NCI-H1436 treated with DMSO at 0.1 percent for 48 hours (cell line): Measurements from ENCODE around the gene CADM4.

Source experiments
- DNase-seq: peaks from one replicate; lab custom pipeline; 2025; lab: John Stamatoyannopoulos, UW

Gene CADM4

GRCh38 chr19:43634068-43634467, 5.6 kb downstream of the CADM4 start:
- DNase-seq = no peak

DNA sequence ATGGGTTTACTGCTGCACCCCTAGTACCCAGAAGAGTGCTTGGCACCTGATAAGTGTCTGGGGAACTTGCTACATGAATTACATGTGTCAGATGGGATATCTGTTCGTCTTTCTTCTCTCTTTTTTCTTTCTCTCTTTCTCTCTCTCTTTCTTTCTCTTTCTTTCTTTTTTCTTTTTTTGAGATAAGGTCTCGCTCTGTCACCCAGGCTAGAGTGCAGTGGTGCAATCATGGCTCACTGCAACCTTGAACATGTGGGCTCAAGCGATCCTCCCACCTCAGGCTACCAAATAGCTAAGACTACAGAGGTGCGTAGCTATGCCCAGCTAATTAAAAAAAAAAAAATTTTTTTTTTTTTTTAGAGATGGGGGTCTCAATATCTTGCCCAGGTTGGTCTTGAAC, 6.1 kb downstream of the CADM4 start:
- DNase-seq = no peak

GRCh38 chr19:43631491-43631890, 8.2 kb downstream of the CADM4 start:
- DNase-seq = no peak

DNA sequence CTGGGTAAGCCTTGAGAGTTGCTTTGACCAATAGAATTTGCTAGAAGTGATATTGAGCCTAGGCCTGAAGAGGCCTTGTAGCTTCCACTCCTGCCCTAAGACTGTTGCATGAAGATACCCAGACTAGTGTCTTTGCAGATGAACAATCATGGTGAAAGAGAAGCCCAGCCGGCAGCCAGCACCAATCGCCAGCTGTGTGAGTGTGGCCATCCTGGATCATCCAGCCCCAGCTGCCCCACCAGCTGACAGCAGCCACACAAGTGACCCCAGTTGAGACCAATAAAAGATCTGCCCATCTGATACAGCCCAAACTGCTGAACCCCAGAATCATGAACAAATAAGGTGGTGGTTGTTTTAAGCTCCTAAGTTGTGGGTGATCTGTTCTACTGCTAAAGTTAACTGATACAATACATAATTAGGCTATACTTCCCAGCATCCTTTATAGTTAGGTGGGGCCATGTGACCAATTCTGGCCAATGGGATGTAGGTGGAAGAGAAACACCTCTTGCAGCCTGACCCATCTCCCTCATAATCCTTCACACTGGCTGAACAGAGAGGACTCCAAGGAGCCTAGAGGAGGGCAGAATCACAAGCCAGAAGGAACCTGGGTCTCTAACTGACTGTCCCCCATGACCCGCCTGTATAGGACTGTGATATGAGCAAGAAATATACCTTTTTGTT, 10.9 kb downstream of the CADM4 start:
- DNase-seq = no peak

- no peak for DNase-seq
Measured at GRCh38 chr19:43626838-43627237, 12.8 kb downstream of the CADM4 start.

DNA sequence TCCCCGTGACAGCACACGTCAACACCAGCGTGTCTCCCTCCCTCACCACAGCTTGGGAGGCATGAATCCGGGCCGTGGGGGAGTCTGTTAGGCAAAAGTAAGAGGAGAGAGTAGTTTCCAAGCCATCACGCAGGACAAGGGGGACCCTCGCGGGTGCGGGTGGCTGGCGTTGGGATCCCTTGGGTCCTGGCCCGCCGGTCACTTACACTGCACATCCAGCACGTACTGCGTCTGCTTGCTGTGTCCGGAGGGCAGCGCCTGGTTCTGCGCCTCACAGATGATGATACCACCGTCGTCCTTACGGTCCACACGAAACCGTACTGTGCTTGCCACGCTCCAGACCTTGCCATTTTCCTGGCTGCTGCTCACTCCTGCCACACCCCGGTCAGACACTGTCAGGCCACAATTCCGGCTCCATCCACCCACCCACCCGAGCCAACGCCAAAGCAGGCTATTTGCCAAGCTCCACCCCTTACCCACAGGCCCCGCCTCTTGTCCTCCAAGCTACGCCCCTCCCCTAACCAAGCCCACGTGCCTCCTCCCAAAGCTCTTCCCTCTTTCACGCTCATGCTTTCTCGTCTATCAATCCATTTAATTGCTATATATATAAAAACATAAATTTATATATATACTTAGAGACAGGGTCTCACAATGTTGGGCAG, 13.6 kb downstream of the CADM4 start:
- no peak for DNase-seq

DNA sequence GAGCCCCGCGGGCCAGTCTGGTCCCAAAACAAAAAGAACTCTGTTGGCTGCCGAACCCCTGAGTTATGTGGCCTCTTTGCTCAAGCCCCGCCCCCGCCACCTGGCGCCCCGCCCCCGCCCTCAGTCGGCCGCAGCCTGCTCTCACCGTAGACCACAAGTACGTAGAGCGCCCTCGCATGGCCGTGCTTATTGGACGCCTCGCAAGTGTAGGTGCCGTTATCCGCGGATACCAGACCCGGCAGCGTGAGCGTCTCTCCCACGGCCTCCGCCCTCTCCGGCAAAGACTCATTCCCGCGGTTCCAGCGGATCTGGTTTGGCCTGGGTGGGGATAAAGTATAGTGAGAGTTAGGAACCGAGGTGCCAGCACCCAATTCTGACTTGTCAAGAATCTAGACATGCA, 14.7 kb downstream of the CADM4 start:
- no peak for DNase-seq

DNA sequence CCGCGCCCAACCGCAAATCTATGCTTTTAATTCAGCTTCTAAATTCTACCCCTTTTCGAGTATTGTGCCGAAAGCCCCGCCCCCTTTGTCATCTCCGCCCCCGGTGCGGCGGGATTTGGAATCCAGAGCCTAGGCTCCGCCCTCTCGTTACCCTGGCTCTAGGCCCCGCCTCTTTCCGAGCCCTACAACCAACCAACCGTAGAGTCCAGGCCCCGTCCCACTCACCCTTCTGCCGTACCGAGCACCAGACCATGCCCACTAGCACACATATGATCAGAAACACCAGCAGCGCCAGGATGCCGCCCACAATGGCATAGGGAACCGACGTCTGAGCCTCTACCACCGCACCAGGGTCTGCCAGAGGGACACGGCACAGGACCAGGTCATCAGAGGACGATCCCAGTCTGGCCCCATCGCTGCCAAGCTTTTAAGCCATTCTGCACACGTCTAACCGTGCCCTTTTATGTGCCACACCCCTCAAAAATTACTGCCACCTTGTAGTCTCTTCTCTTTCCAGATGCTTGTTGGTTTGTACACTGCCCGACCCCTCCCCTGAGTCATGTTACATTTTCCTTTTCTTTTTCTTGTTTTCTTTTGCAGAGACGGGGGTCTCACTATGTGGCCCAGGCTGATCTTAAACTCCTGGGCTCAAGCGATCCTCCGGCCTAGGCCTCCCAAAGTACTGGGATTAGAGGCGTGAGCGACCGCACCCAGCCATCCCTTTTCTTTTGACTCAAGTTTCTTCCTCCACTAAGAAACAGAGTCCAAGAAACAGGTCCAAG, 15.6 kb downstream of the CADM4 start:
- no peak for DNase-seq

- no peak for DNase-seq
Measured at GRCh38 chr19:43622956-43623355, 16.7 kb downstream of the CADM4 start.

- no peak for DNase-seq
Measured at GRCh38 chr19:43622070-43622469, 17.6 kb downstream of the CADM4 start.

- no peak for DNase-seq
Measured at GRCh38 chr19:43620061-43621001, 19.3 kb downstream of the CADM4 start.

- peak; percentile 88 for DNase-seq
Measured at GRCh38 chr19:43619262-43620060, 20.2 kb downstream of the CADM4 start, which contains the start of gene ZNF428. Gene ZNF428 (minus strand): TSS chr19:43619629. CDS start chr19:43614304, 5,325 bp downstream.

DNA sequence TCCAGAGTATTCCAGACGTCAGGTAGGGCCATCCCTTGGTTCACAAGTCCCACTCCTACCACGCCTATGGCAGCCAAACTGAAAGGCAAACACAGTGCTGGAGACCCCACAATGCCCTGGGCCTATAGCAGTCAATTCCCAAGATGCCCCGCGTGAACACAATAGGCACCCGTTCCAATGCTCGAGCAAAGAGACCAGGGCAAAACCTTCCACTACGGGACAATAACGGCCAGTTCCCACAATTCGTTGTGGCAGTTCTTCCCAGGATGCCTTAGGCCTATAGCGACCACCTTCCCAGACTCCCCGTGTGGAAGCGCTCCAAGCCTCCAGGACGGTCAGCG, 20.8 kb downstream of the CADM4 start:
- peak; percentile 31 for DNase-seq

DNA sequence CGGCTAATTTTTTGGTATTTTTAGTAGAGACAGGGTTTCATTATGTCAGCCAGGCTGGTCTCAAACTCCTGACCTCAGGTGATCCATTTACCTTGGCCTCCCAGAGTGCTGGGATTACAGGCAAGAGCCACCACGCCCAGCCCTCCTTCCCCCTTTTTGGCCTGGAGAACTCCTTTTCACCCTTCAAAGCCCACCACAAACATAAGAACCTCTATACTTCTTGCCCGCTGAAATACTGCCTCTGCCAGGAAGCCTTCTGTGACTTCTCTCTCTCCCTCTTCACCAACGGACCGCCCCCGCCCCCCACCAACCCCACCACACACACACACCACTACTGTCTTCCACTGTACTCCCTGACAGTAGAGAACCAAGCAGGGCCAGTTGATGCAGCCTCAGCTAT, 22.7 kb downstream of the CADM4 start:
- DNase-seq = no peak

- no peak for DNase-seq
Measured at GRCh38 chr19:43616306-43616705, 23.3 kb downstream of the CADM4 start.

GRCh38 chr19:43612374-43612773, 27.3 kb downstream of the CADM4 start:
- no peak for DNase-seq

DNA sequence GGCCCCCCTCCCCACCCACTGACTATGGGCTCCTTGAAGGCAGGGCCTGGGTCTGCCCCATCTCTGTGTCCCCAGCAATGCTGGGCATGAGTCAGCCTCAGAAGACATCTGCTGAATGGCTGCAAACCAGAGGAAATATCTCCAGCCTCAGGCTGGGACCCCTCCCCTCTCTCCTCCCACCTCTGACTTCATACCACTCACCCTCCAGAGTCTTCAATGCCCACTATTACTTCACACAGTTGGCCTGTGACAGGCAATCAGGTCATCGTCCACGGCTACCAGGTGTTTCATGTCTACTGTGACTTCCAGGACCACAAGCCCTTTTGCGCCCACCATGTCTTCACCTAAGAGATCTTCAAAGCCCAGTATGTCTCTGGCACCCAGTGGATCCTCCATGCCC, 27.9 kb downstream of the CADM4 start, which contains the start of gene SRRM5:
Gene SRRM5, plus strand, starts transcription at position 301 of the 400 bp plus-strand sequence. Its CDS starts 34 bp downstream, at position 335.
- DNase-seq = no peak

GRCh38 chr19:43610493-43610892, 29.2 kb downstream of the CADM4 start:
- DNase-seq = no peak

GRCh38 chr19:43609872-43610271, 29.8 kb downstream of the CADM4 start:
- DNase-seq = no peak

DNA sequence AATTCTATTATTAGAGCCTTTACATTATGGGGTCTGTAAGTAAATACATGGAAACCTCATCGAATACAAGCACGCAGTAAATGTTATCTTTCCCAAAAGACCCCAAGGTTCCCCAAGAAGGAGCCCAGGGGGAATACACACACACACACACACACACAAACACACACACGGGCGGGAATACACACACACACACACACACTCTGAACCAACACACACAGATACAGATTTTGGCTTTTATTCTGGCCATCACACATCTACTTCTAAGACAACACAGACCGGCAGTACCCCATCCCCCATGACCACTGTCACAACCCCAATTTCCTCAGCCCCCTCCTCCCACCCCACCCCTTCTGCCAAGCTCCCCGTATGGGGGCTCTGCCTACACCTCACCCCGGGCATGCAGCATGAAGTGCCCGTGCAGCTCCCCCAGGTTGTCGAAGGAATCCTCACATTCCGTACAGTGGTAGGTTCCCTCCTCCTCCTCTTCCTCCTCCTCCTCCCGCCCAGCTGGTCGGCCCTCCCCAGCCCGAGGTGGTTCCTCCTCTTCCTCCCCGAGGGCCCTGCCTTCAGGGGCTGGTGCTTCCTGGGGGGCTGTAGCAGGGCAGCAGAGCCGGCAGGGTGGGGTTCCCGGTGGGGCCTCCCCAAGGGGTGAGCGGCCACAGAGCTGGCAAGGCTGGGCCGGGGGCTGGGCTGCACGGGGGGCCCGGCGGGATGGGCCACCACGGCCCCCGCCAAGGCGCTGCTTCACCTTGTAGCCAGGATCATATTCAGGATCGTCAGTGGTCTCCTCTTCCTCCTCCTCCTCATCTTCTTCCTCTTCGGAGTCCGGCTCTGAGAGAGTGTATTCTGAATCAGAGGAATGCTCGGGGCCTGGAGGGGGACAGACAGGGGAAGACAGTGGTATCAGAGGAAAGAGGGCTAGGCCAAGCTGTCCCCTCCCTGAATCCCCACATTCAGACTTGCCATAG, 32.1 kb downstream of the CADM4 start:
- no peak for DNase-seq
